ENCODE data around the gene CNGB1.

The CNGB1 gene

GRCh38 chr16:57887711-57888110 lies 83.2 kb downstream of the CNGB1 start:
- Histone ChIP-seq H3K9me2 (replicated peaks; ENCODE audit: insufficient read depth, low read length) (no peaks in the 10 kb centered on the region), H3K4me2 (ENCODE audit: low read depth, low read length, poor library complexity, severe bottlenecking) (no peak overlapping the region), H3K9me3 (ENCODE audit: insufficient read depth, low read length) (no peaks in the 10 kb centered on the region), H4K20me1 (ENCODE audit: low read depth, low read length) (no peaks in the 10 kb centered on the region), H3K4me3 (ENCODE audit: insufficient read depth, low read length, poor library complexity, severe bottlenecking) (no peak overlapping the region), H3K9ac (ENCODE audit: low read length) (no peak overlapping the region), H2AFZ (ENCODE audit: low read depth, low read length, severe bottlenecking) (no peak overlapping the region), H3K27ac (ENCODE audit: low read depth, low read length) (no peak overlapping the region), H3K79me2 (ENCODE audit: insufficient read depth, low read length) (no peaks in the 10 kb centered on the region), H3F3A (ENCODE audit: insufficient read depth) (no peaks in the 10 kb centered on the region), H3K27me3 (ENCODE audit: low read length) (no peaks in the 10 kb centered on the region), H3K36me3 (ENCODE audit: low read length) (no peaks in the 10 kb centered on the region)
- TF ChIP-seq CTCF (IDR thresholded peaks at IDR 0.05; ENCODE audit: insufficient read depth, low read length, poor library complexity, severe bottlenecking) = no peak
- TF ChIP-seq EZH2phosphoT487 (conservative IDR thresholded peaks at IDR 0.05; ENCODE audit: low read length) = no peak

- TF ChIP-seq CTCF (IDR thresholded peaks at IDR 0.05; ENCODE audit: insufficient read depth, low read length, poor library complexity, severe bottlenecking) = no peak
- TF ChIP-seq EZH2phosphoT487 (conservative IDR thresholded peaks at IDR 0.05; ENCODE audit: low read length) = no peak
- no peak overlapping the region for H3K9ac ChIP-seq (ENCODE audit: low read length)
- no peak overlapping the region for H2AFZ ChIP-seq (ENCODE audit: low read depth, low read length, severe bottlenecking)
- H3K79me2 ChIP-seq (ENCODE audit: insufficient read depth, low read length) = no peaks in the 10 kb centered on the region
- H3K36me3 ChIP-seq (ENCODE audit: low read length) = no peaks in the 10 kb centered on the region
- H3K27ac ChIP-seq (ENCODE audit: low read depth, low read length) = no peak overlapping the region
- no peak overlapping the region for H3K4me2 ChIP-seq (ENCODE audit: low read depth, low read length, poor library complexity, severe bottlenecking)
- no peaks in the 10 kb centered on the region for H3K27me3 ChIP-seq (ENCODE audit: low read length)
- H3K9me3 ChIP-seq (ENCODE audit: insufficient read depth, low read length) = no peaks in the 10 kb centered on the region
- no peaks in the 10 kb centered on the region for H3K9me2 ChIP-seq (replicated peaks; ENCODE audit: insufficient read depth, low read length)
- no peaks in the 10 kb centered on the region for H4K20me1 ChIP-seq (ENCODE audit: low read depth, low read length)
- no peaks in the 10 kb centered on the region for H3F3A ChIP-seq (ENCODE audit: insufficient read depth)
- H3K4me3 ChIP-seq (ENCODE audit: insufficient read depth, low read length, poor library complexity, severe bottlenecking) = no peak overlapping the region
Observed at GRCh38 chr16:57886427-57886826, 84.5 kb downstream of the CNGB1 start.

DNA sequence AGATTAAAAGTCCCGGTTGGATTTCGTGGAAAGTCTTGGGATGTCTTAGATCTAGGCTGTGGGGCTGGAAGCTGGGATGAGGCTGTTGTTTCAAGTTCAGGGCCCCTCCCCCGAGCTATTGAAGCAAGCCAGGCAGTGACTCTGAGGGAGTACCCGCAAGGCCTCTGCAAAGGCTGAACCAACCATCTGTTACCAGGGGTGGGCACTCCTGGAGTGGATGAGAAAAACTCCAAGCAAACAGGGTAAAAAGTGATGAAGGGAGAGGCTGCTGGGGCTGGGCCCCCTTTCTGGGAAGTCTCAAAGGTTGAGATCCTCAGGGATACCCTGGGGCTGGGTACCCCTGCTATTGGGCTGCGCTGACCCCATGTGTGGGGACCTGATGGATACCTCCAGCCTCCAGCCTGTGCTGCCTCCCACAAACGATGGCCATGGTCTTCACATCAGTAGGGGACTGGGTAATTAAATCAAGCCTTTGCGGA lies 86.2 kb downstream of the CNGB1 start:
- TF ChIP-seq CTCF (IDR thresholded peaks at IDR 0.05; ENCODE audit: insufficient read depth, low read length, poor library complexity, severe bottlenecking) (no peak), EZH2phosphoT487 (conservative IDR thresholded peaks at IDR 0.05; ENCODE audit: low read length) (no peak)
- H3K9me2 ChIP-seq (replicated peaks; ENCODE audit: insufficient read depth, low read length) = no peaks in the 10 kb centered on the region
- no peak overlapping the region for H3K27ac ChIP-seq (ENCODE audit: low read depth, low read length)
- no peak overlapping the region for H3K4me3 ChIP-seq (ENCODE audit: insufficient read depth, low read length, poor library complexity, severe bottlenecking)
- H3K27me3 ChIP-seq (ENCODE audit: low read length) = no peaks in the 10 kb centered on the region
- H3K79me2 ChIP-seq (ENCODE audit: insufficient read depth, low read length) = no peaks in the 10 kb centered on the region
- H4K20me1 ChIP-seq (ENCODE audit: low read depth, low read length) = no peaks in the 10 kb centered on the region
- H3K4me2 ChIP-seq (ENCODE audit: low read depth, low read length, poor library complexity, severe bottlenecking) = no peak overlapping the region
- no peak overlapping the region for H3K9ac ChIP-seq (ENCODE audit: low read length)
- no peaks in the 10 kb centered on the region for H3K36me3 ChIP-seq (ENCODE audit: low read length)
- no peak overlapping the region for H2AFZ ChIP-seq (ENCODE audit: low read depth, low read length, severe bottlenecking)
- H3K9me3 ChIP-seq (ENCODE audit: insufficient read depth, low read length) = no peaks in the 10 kb centered on the region
- no peaks in the 10 kb centered on the region for H3F3A ChIP-seq (ENCODE audit: insufficient read depth)

All from SU-DHL-6 (cell line).